ENCODE data around the gene MRPL52.

The MRPL52 gene

DNA sequence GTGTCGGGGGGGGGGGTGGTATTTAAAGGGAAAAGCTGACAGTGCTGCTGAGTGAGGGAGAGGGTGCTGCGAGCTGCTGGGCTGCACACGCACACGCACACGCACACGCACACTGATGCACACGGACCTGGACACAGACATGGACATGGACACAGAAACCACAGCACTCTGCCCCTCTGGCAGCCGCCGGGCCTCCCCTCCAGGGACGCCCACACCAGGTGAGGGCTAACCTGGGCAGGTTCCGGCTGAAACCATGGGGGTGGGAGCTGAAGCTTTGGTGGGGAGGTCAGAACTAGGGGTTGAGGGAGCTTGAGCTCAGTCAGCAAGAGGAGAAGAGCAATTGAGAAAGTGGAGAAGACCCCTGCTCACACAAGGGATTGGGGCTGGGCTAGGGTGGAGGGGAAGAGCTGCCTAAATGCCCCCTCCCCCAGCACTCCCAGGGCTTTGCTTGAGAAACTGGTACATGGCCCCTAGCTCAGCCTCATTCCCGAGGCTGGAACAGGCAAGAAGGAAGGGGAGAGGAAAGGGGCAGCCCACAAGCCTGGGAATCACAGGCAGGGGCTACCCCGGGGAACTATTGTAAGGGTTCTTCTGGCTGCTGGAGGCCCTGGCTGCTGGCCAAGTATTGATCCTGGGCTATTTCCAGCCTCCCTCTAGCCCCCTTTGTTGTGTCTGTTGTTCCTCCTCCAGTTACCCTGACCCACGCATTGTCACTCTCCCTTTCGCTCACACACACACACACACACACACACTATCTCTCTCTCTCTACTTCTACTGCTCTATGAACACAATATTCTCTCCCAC lies 53.7 kb downstream of the MRPL52 start, which contains the start of gene REM2:
REM2 (plus strand) TSS at position 50 of the 804 bp plus-strand sequence; CDS start at position 116, 66 bp downstream.
- no peak for DNase-seq

DNA sequence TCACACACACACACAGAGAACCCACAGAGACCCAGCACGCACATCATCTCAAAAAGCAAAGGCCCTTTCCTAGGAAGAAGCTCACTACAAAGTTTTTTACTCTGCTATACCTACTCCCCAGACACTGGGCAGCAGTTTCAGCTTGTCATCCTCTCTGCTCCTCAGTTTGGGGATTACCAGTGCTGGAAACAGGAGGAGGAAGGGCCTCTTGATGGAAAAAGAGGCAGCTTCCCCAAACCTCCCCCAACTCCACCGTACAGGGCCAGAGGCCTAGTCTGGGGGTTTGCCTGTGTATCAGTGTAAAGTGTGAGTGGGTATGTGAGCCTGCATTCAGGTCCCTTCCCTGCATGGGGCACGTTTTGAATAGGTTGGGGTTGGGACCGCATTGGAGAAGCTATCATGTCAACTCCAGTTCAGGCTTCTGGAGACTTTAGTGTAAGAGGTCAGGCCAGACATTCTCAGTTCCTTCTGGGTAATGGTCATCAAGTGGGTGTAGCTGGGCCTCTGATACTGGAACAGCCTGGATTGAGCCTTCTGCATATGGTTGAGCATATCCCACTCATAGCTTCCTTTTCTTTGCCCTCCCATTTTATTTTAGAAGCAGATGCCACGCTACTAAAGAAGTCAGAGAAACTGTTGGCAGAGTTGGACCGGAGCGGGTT lies 54.5 kb downstream of the MRPL52 start:
- DNase-seq = peak; percentile 31 to 72
